GM23338 (cell line): ENCODE measurements around the gene LMF1.

Experiments used
- EZH2 ChIP-seq: fragments of 200-600 bp; sonication (generic); IDR thresholded peaks from one replicate; pipeline ENCODE4 v1.8.0; 2017; ENCODE audit warnings: antibody characterized with exemption, mild to moderate bottlenecking, low read depth; ENCODE audit not compliant: unreplicated experiment
- TF ChIP-seq, protein P1 (sequence below), 2 experiments: fragments of 200-600 bp in 1 of 2; sonication (generic) in 1 of 2; conservative IDR thresholded peaks; 2 replicates each; pipeline versions ENCODE4 v1.5.1 to v1.6.1; 2016 to 2017; ENCODE audit warnings: antibody characterized with exemption in 2 of 2, low read depth in 2 of 2, mild to moderate bottlenecking in 2 of 2, moderate library complexity in 1 of 2
- TF ChIP-seq, protein P2 (sequence below): IDR thresholded peaks from one replicate; pipeline ENCODE4 v1.6.1; 2018; ENCODE audit warnings: antibody characterized with exemption; ENCODE audit not compliant: unreplicated experiment

DNA sequence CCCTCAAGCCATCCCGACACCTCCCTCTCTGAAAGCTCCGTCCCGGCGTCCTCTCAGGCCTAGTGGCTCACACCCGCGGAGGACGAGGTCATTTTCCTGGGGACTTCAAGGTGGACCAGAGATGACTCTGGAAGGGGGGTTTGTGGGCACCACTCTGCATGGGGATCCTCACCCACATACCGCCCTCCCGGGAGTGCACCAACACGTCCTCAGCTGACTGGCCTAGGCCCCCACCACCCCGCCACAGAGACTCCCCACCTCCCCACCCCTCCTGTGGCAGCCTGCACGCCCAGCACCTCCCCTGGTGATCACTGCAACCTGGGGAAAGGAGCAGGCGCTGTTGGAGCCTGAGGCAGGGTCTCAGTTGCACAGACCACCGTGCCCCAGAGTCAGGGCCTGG is 8.4 kb upstream of the LMF1 start:
- TF ChIP-seq, protein P1, sequence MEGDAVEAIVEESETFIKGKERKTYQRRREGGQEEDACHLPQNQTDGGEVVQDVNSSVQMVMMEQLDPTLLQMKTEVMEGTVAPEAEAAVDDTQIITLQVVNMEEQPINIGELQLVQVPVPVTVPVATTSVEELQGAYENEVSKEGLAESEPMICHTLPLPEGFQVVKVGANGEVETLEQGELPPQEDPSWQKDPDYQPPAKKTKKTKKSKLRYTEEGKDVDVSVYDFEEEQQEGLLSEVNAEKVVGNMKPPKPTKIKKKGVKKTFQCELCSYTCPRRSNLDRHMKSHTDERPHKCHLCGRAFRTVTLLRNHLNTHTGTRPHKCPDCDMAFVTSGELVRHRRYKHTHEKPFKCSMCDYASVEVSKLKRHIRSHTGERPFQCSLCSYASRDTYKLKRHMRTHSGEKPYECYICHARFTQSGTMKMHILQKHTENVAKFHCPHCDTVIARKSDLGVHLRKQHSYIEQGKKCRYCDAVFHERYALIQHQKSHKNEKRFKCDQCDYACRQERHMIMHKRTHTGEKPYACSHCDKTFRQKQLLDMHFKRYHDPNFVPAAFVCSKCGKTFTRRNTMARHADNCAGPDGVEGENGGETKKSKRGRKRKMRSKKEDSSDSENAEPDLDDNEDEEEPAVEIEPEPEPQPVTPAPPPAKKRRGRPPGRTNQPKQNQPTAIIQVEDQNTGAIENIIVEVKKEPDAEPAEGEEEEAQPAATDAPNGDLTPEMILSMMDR (conservative IDR thresholded peaks at IDR 0.05; ENCODE audit: low read depth in 2 of 2) = no peak
- TF ChIP-seq EZH2 = no peak
- TF ChIP-seq, protein P2, sequence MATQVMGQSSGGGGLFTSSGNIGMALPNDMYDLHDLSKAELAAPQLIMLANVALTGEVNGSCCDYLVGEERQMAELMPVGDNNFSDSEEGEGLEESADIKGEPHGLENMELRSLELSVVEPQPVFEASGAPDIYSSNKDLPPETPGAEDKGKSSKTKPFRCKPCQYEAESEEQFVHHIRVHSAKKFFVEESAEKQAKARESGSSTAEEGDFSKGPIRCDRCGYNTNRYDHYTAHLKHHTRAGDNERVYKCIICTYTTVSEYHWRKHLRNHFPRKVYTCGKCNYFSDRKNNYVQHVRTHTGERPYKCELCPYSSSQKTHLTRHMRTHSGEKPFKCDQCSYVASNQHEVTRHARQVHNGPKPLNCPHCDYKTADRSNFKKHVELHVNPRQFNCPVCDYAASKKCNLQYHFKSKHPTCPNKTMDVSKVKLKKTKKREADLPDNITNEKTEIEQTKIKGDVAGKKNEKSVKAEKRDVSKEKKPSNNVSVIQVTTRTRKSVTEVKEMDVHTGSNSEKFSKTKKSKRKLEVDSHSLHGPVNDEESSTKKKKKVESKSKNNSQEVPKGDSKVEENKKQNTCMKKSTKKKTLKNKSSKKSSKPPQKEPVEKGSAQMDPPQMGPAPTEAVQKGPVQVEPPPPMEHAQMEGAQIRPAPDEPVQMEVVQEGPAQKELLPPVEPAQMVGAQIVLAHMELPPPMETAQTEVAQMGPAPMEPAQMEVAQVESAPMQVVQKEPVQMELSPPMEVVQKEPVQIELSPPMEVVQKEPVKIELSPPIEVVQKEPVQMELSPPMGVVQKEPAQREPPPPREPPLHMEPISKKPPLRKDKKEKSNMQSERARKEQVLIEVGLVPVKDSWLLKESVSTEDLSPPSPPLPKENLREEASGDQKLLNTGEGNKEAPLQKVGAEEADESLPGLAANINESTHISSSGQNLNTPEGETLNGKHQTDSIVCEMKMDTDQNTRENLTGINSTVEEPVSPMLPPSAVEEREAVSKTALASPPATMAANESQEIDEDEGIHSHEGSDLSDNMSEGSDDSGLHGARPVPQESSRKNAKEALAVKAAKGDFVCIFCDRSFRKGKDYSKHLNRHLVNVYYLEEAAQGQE = no peak
